Measurements from ENCODE around the gene IKZF2.

IKZF2 gene

GRCh38 chr2:212975333-212975732, 176.1 kb downstream of the IKZF2 start:
- TF ChIP-seq CTCF (IDR thresholded peaks at IDR 0.05): no peak

- no peak for TF ChIP-seq CTCF (IDR thresholded peaks at IDR 0.05)
These were observed 176.7 kb downstream of the IKZF2 start for GRCh38 chr2:212974692-212975091.

- TF ChIP-seq CTCF (IDR thresholded peaks at IDR 0.05): no peak
These were observed 178.1 kb downstream of the IKZF2 start for GRCh38 chr2:212973347-212973746.

- no peak for TF ChIP-seq CTCF (IDR thresholded peaks at IDR 0.05)
These were observed 181.3 kb downstream of the IKZF2 start for GRCh38 chr2:212970132-212970531.

- TF ChIP-seq CTCF (IDR thresholded peaks at IDR 0.05): no peak
These were observed 182.9 kb downstream of the IKZF2 start for GRCh38 chr2:212968284-212969081.

- TF ChIP-seq CTCF (IDR thresholded peaks at IDR 0.05): no peak
These were observed 184.5 kb downstream of the IKZF2 start for GRCh38 chr2:212966884-212967283.

GRCh38 chr2:212962691-212963090, 188.7 kb downstream of the IKZF2 start:
- TF ChIP-seq CTCF (IDR thresholded peaks at IDR 0.05): no peak

GRCh38 chr2:212961255-212961654, 190.2 kb downstream of the IKZF2 start:
- TF ChIP-seq CTCF (IDR thresholded peaks at IDR 0.05): no peak
